Measurements from ENCODE around the gene COL18A1.
"Not testable (repeated sequence)": the region's sequence is repeated elsewhere in the genome, so short reads cannot be mapped to it uniquely, and the experiment has no call there.

COL18A1 gene

DNA sequence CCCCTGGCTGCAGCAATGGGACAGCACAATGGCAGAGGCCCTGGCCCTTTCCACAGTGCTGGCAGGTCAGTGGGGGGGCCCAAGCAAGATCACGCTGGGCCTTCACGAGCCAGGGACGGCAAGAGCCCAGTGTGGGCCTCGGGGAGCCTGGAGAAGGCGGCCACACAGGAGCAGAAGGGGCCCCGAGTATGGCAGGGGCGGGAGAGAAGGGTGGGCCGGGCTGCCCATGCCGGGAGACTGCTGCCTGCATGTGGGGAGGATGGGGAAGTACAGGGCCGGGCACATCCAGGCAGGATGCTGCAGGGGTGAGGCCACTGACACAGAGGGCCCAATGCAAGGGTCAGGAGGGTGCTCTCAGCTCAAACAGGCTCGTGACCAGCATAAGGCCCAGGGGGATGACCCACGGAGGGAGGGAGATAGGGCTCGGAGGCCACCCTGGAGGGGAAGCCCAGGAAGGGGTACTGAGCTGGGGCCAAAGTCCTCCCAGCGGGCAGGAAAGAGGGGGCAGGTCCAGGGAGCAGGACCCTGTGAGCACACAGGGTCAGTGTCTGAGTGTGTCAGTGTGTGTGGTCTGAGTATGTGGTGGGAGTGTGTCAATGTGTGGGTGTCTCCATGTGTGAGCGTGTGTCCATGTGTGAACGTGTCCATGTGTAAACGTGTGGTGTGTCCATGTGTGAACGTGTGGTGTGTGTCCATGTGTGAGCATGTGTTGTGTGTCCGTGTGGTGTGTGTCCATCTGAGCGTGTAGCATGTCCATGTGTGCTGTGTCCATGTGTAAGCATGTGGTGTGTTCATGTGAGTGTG, 124.2 kb downstream of the COL18A1 start:
- no peak for DNase-seq (ENCODE audit: extremely low read depth in 1 of 2, low read depth in 1 of 2)

DNA sequence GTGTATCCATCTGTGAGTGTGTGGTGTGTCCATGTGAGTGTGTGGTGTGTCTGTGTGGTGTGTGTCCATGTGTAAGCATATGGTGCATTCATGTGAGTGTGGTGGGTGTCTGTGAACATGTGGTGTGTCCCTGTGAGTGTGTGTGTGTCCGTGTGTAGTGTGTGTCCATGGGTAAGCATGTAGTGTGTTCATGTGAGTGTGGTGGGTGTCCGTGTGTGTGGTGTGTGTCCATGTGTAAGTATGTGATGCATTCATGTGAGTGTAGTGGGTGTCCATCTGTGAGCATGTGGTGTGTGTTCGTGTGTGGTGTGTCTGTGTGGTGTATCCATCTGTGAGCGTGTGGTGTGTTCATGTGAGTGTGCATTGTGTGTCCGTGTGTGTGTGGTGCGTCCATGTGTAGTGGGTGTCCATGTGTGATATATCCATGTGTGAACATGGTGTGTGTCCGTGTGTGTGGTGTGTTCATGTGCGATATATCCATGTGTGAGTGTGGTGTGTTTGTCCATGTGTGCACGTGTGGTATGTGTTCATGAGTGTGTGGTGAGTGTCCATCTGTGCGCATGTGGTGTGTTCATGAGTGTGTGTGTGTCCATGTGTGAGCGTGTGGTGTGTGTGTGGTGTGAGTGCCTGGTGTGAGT, 124.9 kb downstream of the COL18A1 start:
- no peak for DNase-seq (ENCODE audit: extremely low read depth in 1 of 2, low read depth in 1 of 2)

DNA sequence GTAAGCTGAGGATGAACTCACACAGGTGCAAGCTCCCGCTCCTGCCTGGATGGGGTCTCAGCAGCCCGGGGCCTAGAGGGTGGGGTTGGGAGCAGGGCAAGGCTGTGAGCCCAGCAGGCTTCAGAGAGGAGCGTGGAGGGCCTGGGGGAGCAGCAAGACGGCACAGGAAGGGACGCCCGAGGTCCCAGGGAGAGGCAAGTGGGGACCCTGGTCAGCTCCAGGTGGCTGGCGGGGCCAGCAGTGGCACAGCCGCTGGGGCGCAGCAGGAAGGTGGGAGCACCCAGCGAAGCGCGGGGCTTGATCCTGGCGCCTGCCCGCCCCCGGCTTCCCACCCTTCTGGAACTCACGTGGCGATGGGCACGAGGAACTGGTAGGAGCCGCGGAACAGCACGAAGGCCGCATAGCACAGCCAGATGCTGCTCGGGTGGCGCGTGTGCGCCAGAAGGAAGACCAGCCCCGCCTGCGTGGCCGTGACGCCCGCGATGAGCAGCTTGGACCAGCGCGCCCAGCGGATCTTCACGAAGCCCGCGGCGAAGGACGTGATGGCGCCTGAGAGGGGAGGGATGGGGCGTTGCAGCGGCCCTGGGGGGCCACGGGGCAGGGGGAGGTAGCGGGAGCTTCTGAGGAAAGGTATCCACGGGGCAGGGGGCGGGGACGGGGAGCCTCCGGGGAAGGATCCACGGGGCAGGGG, 125.6 kb downstream of the COL18A1 start:
- DNase-seq (ENCODE audit: extremely low read depth in 1 of 2, low read depth in 1 of 2), result no peak

DNA sequence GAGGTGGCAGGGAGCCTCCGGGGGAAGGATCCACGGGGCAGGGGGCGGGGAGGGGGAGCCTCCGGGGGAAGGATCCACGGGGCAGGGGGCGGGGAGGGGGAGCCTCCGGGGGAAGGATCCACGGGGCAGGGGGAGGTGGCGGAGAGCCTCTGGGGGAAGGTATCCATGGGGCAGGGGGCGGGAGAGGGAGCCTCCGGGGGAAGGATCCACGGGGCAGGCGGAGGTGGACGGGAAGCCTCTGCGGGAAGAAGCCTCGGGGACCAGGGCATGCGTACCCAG, 126.1 kb downstream of the COL18A1 start:
- not testable (repeated sequence) for DNase-seq (ENCODE audit: extremely low read depth in 1 of 2, low read depth in 1 of 2)

DNA sequence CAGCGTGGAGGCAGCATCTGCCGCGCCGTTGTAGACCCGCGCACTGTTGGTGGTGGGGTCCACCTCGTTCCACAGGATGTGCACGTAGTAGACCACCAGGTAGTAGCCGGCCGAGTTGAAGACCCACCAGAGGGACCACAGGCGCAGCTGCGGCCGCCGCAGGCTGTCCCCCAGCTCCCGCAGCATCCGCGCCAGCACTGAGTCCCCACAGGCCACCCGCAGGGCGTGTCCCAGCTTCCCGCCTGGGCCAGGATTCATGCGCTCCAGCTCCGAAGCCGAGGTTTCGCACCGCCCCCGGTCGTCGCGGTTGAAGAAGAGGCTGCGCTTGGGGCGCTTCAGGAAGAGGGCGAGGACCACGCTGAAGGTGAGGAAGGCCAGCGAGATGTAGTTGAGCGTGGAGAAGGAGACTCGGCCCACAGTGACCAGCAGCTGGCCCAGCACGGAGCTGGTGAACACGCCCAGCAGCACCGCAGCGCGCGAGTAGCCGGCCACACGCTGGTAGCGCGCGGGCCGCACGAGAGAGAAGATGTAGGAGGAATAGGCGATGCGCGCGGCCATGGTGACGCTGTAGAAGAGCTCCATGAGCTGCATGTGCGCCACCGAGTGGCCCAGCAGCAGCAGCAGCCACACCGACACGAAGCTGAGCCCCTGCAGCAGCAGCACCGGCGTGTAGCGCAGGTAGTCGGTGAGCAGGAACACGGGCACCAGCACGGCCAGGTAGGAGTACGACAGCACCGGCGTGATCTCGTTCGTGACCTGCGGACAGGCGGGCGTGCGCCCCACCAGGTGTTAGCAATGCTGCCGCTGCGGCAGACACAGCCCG, 126.6 kb downstream of the COL18A1 start:
- no peak for DNase-seq (ENCODE audit: extremely low read depth in 1 of 2, low read depth in 1 of 2)

DNA sequence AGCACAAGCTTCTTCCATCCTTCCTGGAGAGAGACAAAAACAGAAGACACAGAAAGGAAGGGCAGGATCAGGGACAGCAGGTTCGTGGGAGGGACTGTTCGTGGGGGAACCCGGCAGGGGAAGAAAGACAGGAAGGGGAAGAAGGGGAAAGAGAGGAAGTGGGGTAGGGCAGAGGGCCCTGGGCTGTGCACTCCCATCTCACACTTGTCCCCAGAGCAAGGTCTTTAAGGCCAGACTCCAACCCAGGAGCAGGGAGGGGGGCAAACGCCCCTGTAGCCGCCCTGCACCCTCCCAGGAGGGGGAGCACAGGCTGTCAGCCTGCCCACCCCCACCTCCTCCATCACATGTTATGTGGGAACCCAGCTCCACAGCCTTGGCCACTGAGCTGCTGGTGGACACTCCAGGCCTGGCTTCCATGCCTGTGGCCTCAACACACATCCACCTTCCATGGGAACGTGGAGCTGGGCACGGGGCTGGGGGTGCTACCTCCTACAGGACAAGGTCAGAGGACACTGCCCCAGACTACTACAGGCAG, 127.9 kb downstream of the COL18A1 start:
- no peak for DNase-seq (ENCODE audit: extremely low read depth in 1 of 2, low read depth in 1 of 2)

DNA sequence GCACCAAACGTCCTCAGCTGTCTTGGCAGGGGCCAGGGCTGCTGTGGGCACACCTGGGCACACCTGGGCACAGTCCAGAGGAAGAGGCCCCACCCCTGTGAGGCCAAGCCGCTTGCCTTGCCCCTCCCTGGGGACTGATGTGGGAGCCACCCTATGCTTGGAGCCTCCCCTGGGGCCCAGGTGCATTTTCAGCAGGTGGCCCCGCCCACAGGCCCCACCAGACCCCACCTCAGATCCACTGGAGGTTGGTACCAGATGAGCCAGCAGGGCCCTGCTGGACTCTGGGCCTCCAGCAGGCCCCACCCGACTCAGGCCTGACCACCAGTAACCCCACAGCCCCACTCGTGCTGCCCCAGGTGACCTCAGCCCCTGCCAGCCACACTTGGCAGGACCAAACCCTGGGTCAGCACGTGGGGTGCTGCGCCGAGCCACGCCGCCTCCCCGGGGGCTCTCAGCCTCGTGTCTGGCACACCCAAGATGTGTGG, 128.4 kb downstream of the COL18A1 start:
- DNase-seq (ENCODE audit: extremely low read depth in 1 of 2, low read depth in 1 of 2), result no peak

DNA sequence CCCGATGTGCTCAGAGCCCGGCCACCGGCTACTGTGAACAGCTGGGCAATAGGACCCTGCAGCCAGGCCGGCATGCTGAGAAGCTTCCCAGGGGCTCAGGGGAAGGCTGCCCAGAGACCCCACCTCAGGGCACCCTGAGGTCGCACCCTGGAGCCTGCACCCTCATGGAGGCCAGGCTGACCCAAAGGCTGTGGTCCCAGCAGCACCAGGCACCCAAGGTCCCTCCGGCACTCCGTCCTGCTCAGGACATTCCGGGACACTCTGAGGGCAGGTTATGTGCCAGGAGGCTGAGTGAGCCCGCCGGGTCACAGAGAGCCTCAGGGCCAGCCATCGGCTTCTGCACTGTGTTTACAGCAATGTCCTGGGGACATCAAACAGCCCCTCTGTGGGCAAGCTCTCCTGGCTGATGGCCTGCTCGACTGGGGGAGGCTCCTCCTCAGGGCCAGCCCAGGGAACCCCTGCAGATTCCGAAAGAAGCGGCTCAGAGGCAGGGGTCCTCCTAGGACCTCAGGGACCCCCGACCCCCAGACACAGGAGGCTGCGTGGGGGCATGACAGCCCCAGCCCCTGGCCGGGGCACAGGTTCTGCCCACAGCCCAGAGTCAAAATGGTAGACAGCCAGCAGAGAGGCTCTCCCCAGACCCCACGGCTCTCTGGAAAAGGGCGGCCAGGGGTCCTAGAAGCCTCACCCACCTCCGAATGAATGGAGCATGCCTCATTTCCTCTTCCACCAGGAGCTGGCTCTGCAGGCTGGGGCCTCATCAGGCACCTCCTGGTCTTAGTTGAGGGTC, 129.1 kb downstream of the COL18A1 start:
- no peak for DNase-seq (ENCODE audit: extremely low read depth in 1 of 2, low read depth in 1 of 2)

DNA sequence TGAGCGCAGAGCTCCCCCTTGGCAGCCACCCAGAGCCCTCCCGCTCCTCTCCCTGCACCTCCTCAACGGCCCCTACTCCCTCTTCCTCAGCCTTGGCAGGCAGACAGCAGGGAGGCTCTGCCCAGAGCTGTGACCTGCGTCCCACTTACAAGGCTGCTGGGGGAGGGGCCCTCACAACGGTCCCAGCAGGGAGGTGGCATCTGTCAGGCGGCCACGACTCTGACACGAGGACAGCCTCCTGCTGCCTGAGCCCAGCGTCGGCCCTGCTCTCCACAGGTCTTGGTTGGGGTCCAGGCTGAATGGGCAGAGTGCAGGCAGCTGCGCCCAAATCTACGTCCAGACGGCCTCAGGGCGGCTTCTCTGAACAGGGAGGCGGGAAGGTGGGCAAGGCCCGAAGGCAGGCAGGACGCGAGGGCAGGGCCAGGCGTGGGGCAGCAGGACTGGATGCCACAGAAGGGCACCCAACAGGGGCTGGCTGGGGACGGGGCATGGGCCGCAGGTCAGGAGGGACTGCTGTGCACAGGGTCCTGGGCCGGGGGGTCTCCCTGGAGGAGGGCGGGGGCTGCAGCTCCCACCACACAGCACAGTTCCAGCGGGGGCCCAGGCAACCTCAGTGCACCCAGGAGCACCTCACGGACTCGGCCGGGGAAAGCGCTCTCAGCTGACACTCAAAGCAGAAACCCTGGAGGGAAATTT, 129.8 kb downstream of the COL18A1 start:
- no peak for DNase-seq (ENCODE audit: extremely low read depth in 1 of 2, low read depth in 1 of 2)

DNA sequence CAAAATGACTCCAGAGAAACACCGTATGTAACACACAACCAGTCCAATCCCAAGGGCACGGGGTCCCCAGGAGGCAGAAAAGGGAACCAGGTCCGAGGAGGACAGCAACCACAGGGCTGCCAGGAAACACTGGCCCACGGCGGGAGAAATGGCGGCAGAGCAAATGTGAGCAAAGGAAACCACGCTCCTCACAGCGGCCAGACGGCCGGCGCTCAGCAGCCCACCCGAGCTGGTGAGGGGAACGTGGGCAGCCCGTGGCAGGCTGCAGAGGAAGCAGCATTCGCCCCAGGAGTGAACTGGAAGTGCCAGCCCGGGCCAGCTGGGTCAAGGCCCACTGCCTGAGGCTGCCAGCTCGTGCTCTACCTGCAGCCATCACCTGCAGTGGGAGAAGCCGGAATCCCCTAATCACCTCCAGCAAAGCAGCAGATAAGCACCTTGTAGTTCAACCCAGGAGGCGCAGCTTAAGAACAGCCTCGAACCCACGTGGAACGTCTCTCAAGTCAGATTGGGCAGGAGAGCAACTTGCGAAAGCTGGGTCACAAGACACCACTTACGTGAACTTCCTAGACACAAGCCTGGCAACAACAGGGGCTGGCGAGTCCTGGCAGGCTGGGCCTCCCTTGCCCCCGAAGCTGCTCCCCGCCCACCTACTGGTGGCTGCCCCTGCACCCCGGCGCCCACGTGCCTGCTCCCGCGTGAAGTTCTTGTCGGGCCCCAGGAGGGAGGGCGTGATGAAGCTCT, 130.5 kb downstream of the COL18A1 start:
- no peak for DNase-seq (ENCODE audit: extremely low read depth in 1 of 2, low read depth in 1 of 2)

DNA sequence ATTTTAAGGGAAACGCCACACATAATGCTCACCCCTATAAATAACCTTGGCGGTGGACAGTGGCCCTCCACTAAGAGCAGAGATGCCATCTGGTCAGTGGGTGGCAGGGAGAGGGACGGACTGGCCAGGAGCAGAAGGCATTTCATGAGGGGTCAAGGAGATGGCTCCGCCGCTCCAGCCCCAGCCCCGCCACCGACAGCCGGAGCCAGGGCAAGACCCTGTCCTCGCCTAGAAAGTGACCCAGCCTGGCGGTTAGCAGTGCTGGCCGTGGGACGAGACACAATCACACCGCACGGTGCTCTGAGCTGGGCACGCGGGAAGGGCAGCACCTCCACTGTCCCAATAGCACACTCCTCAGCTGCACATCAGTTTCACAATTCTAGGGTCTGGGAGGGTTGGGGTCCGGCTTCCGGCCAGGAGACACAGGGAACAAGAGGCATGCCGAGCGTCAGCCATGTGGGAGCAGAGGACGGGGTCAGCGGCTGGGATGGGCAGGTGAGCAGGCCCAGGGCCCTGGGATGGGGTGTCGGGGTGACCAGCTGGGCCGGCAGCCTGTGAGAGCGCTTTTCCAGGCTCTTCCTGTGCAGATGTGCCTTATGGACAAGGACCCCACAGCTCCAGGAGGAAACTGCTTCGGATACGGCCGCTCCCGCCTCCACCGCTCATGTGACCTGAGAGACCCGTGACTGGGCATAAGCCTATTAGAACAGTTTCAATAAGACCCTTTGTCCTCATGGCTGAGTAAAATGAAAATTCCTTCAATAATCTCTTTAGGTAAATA, 131.5 kb downstream of the COL18A1 start:
- DNase-seq (ENCODE audit: extremely low read depth in 1 of 2, low read depth in 1 of 2), result no peak

DNA sequence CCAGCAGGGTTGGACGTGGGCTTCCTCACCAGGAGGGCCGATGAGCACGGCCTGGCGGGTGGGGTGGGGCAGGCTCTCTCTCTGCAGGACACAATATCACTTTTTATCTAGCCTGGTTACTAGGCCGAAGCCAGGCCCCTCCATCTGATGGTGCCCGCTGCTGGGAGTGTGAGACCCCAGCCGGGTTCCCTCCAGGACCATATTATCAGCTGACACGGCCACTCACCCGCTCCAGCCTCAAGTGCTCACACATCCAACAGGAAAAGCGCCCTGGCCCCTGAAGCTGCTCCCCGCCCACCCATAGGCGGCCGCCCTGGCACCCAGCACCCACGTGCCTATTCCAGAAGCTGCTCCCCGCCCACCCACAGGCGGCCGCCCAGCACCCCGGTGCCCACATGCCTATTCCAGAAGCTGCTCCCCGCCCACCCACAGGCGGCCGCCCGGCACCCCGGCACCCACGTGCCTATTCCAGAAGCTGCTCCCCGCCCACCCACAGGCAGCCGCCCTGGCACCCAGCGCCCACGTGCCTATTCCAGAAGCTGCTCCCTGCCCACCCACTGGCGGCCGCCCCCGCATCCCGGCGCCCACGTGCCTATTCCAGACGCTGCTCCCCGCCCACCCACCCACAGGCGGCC, 132.3 kb downstream of the COL18A1 start:
- DNase-seq (ENCODE audit: extremely low read depth in 1 of 2, low read depth in 1 of 2), result no peak

DNA sequence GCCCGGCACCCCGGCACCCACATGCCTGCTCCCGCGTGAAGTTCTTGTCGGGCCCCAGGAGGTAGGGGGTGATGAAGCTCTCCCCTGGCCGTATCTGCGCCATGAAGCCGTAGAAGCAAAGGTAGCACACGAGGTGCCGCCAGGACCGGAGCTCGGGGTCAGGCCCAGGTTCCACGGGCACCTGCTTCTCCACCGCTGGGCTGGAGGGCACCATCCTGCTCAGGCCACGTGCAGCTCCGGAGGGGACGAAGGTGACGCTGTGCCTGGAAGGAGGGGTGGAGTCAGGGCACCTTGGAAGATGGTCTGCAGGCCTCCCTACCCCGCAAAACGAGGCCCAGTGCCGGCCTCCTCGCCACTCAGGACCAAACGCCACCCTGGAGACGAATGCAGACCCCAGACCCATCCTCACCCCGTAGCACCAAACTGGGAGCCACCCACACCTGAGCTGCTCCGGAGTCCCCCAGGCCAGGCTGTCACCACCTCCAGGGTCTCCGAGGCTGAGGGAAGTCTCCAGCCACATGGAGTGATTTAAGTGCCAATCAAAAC, 132.9 kb downstream of the COL18A1 start:
- DNase-seq (ENCODE audit: extremely low read depth in 1 of 2, low read depth in 1 of 2), result no peak

DNA sequence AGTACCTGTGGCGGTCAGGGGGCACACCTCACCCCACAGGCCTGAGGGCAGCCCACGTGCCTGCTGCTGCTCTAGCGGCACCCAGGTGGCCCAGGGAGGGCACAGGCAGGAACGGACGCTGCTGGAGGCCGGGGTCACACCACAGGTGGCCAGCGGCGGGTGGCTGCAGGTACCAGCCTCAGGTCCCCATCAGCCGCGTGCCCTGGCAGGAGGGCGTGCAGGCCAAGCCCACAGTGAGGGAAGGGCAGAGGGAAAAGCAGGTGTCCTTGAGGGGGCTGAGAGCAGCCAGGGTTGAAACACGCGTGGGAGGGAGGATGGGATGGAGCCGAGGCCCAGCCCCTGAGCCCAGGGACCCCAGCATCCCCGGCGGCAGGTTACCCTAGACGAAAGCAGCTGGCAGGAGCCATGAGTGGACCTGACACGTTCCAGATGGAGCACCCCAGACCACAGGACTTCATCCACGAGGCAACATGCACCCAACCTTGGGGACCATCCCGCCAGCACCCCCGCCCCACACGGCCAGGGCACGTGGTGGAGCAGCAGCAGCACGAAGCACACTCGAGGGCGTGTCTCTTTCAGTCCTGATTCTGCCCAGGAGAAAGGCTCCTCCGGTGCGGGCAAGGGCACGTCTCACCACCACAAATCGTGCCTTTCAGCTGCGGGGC, 133.5 kb downstream of the COL18A1 start:
- no peak for DNase-seq (ENCODE audit: extremely low read depth in 1 of 2, low read depth in 1 of 2)

DNA sequence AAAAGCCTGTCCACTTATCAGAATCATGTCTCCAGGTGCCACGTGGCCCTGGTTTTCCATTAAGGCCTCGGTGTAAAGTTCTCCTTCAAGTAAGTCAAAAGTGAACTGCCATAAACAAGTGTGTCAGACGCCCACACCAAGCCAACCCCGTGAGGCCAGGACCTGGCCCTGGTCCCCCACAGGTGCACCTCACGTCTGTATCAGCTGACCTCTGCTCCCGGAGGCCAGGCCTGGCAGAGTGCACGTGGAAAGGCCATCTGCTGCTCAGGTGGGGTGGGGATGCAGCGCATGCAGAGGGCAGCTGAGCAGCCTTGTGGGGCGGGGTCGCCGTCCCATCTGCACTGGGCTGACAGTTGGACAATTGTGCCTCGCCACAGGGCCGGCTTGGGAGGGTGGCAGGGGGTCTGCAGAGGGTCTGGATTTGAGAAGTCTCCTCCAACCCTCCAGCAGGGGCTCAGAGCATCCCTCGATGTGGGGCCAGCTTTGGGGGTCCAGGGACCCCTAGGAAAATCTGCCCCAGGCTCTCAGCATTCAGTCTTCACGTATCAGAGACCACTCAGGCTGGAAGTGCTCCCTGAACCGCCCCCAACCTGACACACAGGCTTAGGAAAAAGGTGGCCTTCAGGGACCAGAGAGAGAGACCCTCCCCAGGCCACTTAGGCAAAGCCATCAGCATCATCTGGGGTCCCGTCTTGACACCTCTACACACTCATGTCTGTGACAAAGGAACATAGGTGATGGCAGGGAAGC, 134.3 kb downstream of the COL18A1 start:
- no peak for DNase-seq (ENCODE audit: extremely low read depth in 1 of 2, low read depth in 1 of 2)

All from stimulated activated CD8-positive, alpha-beta memory T cell treated with anti-CD3 and anti-CD28 coated beads, Interleukin-7, amount 100 ng/mL, for 48 hours (primary cell).